H1 (cell line): ENCODE results near the gene OGT. TPM values are rescaled to one million over a fixed set of nuclear protein-coding genes. Genes with fewer than 3 reads are reported as not detected.

ENCODE experiments used
- ATF3 ChIP-seq: IDR thresholded peaks from 2 replicates; pipeline ENCODE4 v1.6.1; 2011; ENCODE audit warnings: low read depth, mild to moderate bottlenecking, low read length; ENCODE audit not compliant: insufficient read depth
- CEBPB ChIP-seq: IDR thresholded peaks from 2 replicates; pipeline ENCODE4 v1.6.1; 2012; ENCODE audit warnings: low read depth, low read length
- CHD7 ChIP-seq: fragments of 300-600 bp; sonication (generic); IDR thresholded peaks from 2 replicates; pipeline ENCODE4 v1.7.1; 2012; ENCODE audit warnings: low read length, moderate library complexity, mild to moderate bottlenecking, inconsistent platforms; ENCODE audit not compliant: insufficient replicate concordance
- HDAC6 ChIP-seq: IDR thresholded peaks from one replicate; pipeline ENCODE4 v1.7.1; 2012; ENCODE audit warnings: low read depth, mild to moderate bottlenecking, inconsistent platforms, low read length, moderate library complexity
- KDM1A ChIP-seq: fragments of 200-600, 300-600 bp; sonication (generic); IDR thresholded peaks from 2 replicates; pipeline ENCODE4 v1.7.1; 2016; ENCODE audit warnings: mild to moderate bottlenecking, low read length, borderline replicate concordance
- KDM5A ChIP-seq: fragments of 200-600 bp; IDR thresholded peaks from 2 replicates; pipeline ENCODE4 v1.7.1; 2012; ENCODE audit warnings: mild to moderate bottlenecking, low read length, inconsistent platforms, mixed read lengths
- RXRA ChIP-seq: IDR thresholded peaks from 2 replicates; pipeline ENCODE4 v1.6.1; 2011; ENCODE audit warnings: low read depth, mild to moderate bottlenecking, low read length, moderate library complexity; ENCODE audit not compliant: insufficient read depth
- SAP30 ChIP-seq: fragments of 300-600 bp; sonication (generic); IDR thresholded peaks from 2 replicates; pipeline ENCODE4 v1.7.1; 2012; ENCODE audit warnings: low read length, moderate library complexity, mild to moderate bottlenecking, inconsistent platforms; ENCODE audit not compliant: insufficient read depth, insufficient replicate concordance
- polyA plus RNA-seq, 7 experiments: library from polyadenylated mRNA; depleted of rRNA in 3 of 7; stranded (reverse) in 5 of 7; unstranded in 2 of 7; fragments of >200 nt in 5 of 7; fragments of 200-250 nt in 2 of 7; gene quantifications; 1 replicate in 5 of 7; 2 replicates in 1 of 7; 4 replicates in 1 of 7; pipeline versions ENCODE4 v1.2.1 to v1.2.3, GENCODE V29; 2011 to 2013; ENCODE audit warnings: missing spikeins in 2 of 7, mixed read lengths in 2 of 7
- total RNA-seq: library from RNA; stranded (reverse); fragmentation: NEBNext Ultra II Directional; extraction: Animal tissue kit (Norgen Biotek cat#: 25700); gene quantifications from 2 replicates; pipeline ENCODE4 v1.2.1, GENCODE V29; 2021
- TF ChIP-seq, protein P1 (sequence below): IDR thresholded peaks from 2 replicates; pipeline ENCODE4 v1.6.1; 2011; ENCODE audit warnings: low read length, improper control_type of control experiment

The OGT gene
- total and polyA plus RNA-seq, 2 of the 8 experiments (the other 6 are each of a cell fraction or from before 2014, with no cell fraction given), result 130 to 169 TPM

DNA sequence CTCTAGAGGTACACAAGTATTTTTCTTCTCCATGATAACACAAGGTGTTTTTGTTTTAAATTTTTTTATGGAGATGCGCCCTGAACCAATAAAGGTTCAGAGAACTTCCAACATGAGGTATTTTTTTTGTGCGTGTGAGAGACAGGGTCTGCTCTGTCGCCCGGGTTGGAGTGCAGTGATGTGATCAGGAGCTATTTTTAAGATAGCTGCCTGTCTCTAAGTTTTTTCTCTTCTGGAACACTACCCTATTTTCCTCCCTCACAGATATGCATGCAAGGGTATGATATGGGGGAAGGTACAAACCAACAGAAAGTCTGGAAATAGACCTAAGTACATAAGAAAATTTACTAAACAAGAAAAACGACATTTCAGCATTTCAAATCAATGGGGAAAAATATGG, 48.3 kb downstream of the OGT start (continued):
- no peak for TF ChIP-seq CHD7
- TF ChIP-seq KDM5A, result no peak
- TF ChIP-seq HDAC6, result no peak
- no peak for TF ChIP-seq KDM1A
- TF ChIP-seq SAP30, result no peak
- TF ChIP-seq RXRA, result no peak
- TF ChIP-seq, protein P1, sequence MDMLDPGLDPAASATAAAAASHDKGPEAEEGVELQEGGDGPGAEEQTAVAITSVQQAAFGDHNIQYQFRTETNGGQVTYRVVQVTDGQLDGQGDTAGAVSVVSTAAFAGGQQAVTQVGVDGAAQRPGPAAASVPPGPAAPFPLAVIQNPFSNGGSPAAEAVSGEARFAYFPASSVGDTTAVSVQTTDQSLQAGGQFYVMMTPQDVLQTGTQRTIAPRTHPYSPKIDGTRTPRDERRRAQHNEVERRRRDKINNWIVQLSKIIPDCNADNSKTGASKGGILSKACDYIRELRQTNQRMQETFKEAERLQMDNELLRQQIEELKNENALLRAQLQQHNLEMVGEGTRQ, result no peak
- no peak for TF ChIP-seq CEBPB
- TF ChIP-seq ATF3, result no peak
